Panc1 (cell line): ENCODE data around the gene FCF1.

Experiments used
- CTCF ChIP-seq: fragments of 450-650 bp; IDR thresholded peaks from 2 replicates; pipeline ENCODE4 v1.5.1; 2017; ENCODE audit warnings: mild to moderate bottlenecking
- POLR2AphosphoS5 ChIP-seq: IDR thresholded peaks from 2 replicates; pipeline ENCODE4 v1.6.1; 2012; ENCODE audit warnings: mild to moderate bottlenecking, low read depth, low read length, moderate library complexity
- SIN3A ChIP-seq: IDR thresholded peaks from 2 replicates; pipeline ENCODE4 v1.6.1; 2012; ENCODE audit warnings: low read depth, mild to moderate bottlenecking, low read length, moderate library complexity, borderline replicate concordance; ENCODE audit not compliant: insufficient read depth
- TF ChIP-seq, protein P1 (sequence below), 2 experiments: IDR thresholded peaks; 2 replicates each; pipeline ENCODE4 v1.6.1; 2011 to 2012; ENCODE audit warnings: low read depth in 2 of 2, control low read depth in 1 of 2, low read length in 1 of 2, mild to moderate bottlenecking in 1 of 2, moderate library complexity in 1 of 2; ENCODE audit not compliant: insufficient read depth in 1 of 2

DNA sequence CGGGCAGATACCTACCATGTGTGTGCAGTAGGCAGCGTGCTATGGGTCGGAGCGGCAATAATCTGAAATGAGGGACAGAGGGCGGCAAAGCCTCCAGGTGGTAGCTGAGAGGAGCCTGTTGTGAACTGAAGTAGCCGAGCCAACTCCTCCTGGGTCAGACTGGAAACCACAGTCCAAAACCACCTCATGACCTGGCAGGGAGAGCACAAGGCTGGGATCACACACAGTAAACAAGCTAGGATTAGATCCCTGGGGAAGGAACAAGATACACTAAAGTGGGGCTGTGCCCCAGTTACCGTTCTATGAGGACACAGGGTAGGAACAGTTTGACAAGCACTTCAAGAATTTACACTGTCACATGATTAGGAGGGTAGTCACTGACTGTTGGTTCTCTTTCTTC lies 49.1 kb upstream of the FCF1 start:
- no peak for TF ChIP-seq CTCF
- TF ChIP-seq POLR2AphosphoS5: no peak
- TF ChIP-seq, protein P1, sequence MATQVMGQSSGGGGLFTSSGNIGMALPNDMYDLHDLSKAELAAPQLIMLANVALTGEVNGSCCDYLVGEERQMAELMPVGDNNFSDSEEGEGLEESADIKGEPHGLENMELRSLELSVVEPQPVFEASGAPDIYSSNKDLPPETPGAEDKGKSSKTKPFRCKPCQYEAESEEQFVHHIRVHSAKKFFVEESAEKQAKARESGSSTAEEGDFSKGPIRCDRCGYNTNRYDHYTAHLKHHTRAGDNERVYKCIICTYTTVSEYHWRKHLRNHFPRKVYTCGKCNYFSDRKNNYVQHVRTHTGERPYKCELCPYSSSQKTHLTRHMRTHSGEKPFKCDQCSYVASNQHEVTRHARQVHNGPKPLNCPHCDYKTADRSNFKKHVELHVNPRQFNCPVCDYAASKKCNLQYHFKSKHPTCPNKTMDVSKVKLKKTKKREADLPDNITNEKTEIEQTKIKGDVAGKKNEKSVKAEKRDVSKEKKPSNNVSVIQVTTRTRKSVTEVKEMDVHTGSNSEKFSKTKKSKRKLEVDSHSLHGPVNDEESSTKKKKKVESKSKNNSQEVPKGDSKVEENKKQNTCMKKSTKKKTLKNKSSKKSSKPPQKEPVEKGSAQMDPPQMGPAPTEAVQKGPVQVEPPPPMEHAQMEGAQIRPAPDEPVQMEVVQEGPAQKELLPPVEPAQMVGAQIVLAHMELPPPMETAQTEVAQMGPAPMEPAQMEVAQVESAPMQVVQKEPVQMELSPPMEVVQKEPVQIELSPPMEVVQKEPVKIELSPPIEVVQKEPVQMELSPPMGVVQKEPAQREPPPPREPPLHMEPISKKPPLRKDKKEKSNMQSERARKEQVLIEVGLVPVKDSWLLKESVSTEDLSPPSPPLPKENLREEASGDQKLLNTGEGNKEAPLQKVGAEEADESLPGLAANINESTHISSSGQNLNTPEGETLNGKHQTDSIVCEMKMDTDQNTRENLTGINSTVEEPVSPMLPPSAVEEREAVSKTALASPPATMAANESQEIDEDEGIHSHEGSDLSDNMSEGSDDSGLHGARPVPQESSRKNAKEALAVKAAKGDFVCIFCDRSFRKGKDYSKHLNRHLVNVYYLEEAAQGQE (IDR thresholded peaks at IDR 0.05; ENCODE audit: insufficient read depth in 1 of 2, low read depth in 2 of 2, low read length in 1 of 2): no peak
- no peak for TF ChIP-seq SIN3A
